Measurements from ENCODE around the gene TBC1D8. TPM values are rescaled to one million over a fixed set of nuclear protein-coding genes. Genes with fewer than 3 reads are reported as not detected.

The TBC1D8 gene
- total and polyA plus RNA-seq, 2 of the 8 experiments (the other 6 are each of a cell fraction or from before 2014, with no cell fraction given): 20.8 to 21.8 TPM

- H3K18ac ChIP-seq (ENCODE audit: extremely low read depth, low read length): no peak overlapping the region
- FAIRE-seq (no peak), DNase-seq (ENCODE audit: low read depth in 1 of 2, low spot score in 2 of 2) (no peak)
- no peak overlapping the region for H2AFZ ChIP-seq (ENCODE audit: low read length)
- no peak overlapping the region for H4K91ac ChIP-seq (replicated peaks; ENCODE audit: insufficient read length, low read length)
- no peaks in the 10 kb centered on the region for H3K23me2 ChIP-seq (ENCODE audit: low read depth, low read length)
- no peak for TF ChIP-seq MAFK (IDR thresholded peaks at IDR 0.05; ENCODE audit: low read depth, low read length)
- no peak for TF ChIP-seq CHD1 (IDR thresholded peaks at IDR 0.05; ENCODE audit: low read depth, low read length)
- no peak for TF ChIP-seq POLR2A (IDR thresholded peaks at IDR 0.05; ENCODE audit: control extremely low read depth in 1 of 2, low read depth in 2 of 2, low read length in 2 of 2)
- H3K9ac ChIP-seq (replicated peaks in 1 of 4; ENCODE audit: extremely low read depth in 1 of 4, low read depth in 3 of 4, low read length in 3 of 4): no peak overlapping the region
- no peak overlapping the region for H2BK5ac ChIP-seq (ENCODE audit: low read depth, low read length)
- H2BK20ac ChIP-seq (ENCODE audit: low read length): no peak overlapping the region
- H2AK5ac ChIP-seq (ENCODE audit: low read depth, low read length): no peak overlapping the region
- H3K4me2 ChIP-seq (ENCODE audit: insufficient read depth in 1 of 2, low read depth in 2 of 2, low read length in 2 of 2): no peak overlapping the region
- H2BK15ac ChIP-seq (ENCODE audit: low read length): no peak overlapping the region
- no peak overlapping the region for H2BK120ac ChIP-seq (replicated peaks; ENCODE audit: low read depth, low read length)
- no peak overlapping the region for H4K8ac ChIP-seq (ENCODE audit: extremely low read depth, insufficient read depth, low read length)
- H3K23ac ChIP-seq (ENCODE audit: insufficient read length): no peak overlapping the region
- no peak overlapping the region for H3K27ac ChIP-seq (ENCODE audit: low read depth, low read length)
- no peaks in the 10 kb centered on the region for H3K79me2 ChIP-seq (ENCODE audit: control insufficient read depth in 1 of 2, insufficient read depth in 2 of 2, low read length in 2 of 2)
- no peak overlapping the region for H3K4ac ChIP-seq (replicated peaks; ENCODE audit: insufficient read length, low read depth, low read length)
- ChIA-PET CTCF (ENCODE audit: partially characterized antibody) (interaction anchor here (1.1 to 2.7 kb wide), 3 partner anchors 15 to 384 kb away, joined by 3 to 14 read pairs (median 5); no protein-coding TSS in a partner anchor), POLR2A (ENCODE audit: partially characterized antibody) (interaction anchor here (1.0 to 7.0 kb wide), 2 partner anchors 9 to 13 kb away, joined by 3 to 63 read pairs; partner anchors contain the start of gene RPL31)
- H4K20me1 ChIP-seq (replicated peaks in 1 of 2; ENCODE audit: control insufficient read depth in 1 of 2, insufficient read depth in 2 of 2, low read length in 2 of 2): no peaks in the 10 kb centered on the region
- H3K27me3 ChIP-seq (replicated peaks in 1 of 4; ENCODE audit: control insufficient read depth in 3 of 4, extremely low read depth in 1 of 4, insufficient read depth in 3 of 4, low read length in 3 of 4): no peaks in the 10 kb centered on the region
- H3K36me3 ChIP-seq (ENCODE audit: control insufficient read depth in 2 of 4, insufficient read depth in 4 of 4, low read length in 3 of 4): no peaks in the 10 kb centered on the region
- H2BK12ac ChIP-seq (ENCODE audit: low read depth, low read length): no peak overlapping the region
- no peak overlapping the region for H3K14ac ChIP-seq (ENCODE audit: insufficient read length)
- 88% methylated on average over 5 of the region's 5 CpGs; no CpG with 5 or more reads in 1 of the 2 experiments for WGBS, 2 experiments (ENCODE audit: extremely low coverage in 1 of 2, insufficient coverage in 1 of 2, insufficient read length in 1 of 2, insufficient replicate concordance in 2 of 2, low coverage in 1 of 2, low lambda C conversion rate in 2 of 2, missing lambda C conversion rate in 1 of 2)
- H3K4me1 ChIP-seq (replicated peaks in 1 of 4; ENCODE audit: control insufficient read depth in 3 of 4, insufficient read depth in 4 of 4, low read length in 3 of 4): peaks cover 0 to 2% (median under 1%) of the 10 kb centered on the region in 4 experiments; a peak in 2 of 7 replicates
- no peaks in the 10 kb centered on the region for H3K79me1 ChIP-seq (ENCODE audit: low read depth, low read length)
- no peak overlapping the region for H3K4me3 ChIP-seq (ENCODE audit: extremely low read depth in 1 of 4, insufficient read depth in 2 of 4, low read depth in 3 of 4, low read length in 4 of 4)
- no peak overlapping the region for H4K5ac ChIP-seq (ENCODE audit: insufficient read length, low read depth, low read length)
- H3K9me3 ChIP-seq (ENCODE audit: insufficient read depth in 2 of 2, low read depth in 1 of 2, low read length in 1 of 2): no peaks in the 10 kb centered on the region
- H3K56ac ChIP-seq (replicated peaks; ENCODE audit: insufficient read length, low read depth, low read length): no peak overlapping the region
These were observed 159.8 kb downstream of the TBC1D8 start for GRCh38 chr2:100991404-100991773.
